Hematopoietic multipotent progenitor cell treated with erythropoietin and hydrocortisone succinate and interleukin-3 and kit ligand, for 15 days (in vitro differentiated cells): Measurements from ENCODE around the gene AMH.
A peak's percentile ranks its signal among the peaks of the same experiment; 100 is the strongest.

Experiments
- DNase-seq: peaks from one replicate; pipeline ENCODE4 v3.0.0-alpha.2; 2015; ENCODE audit warnings: low spot score

The AMH gene

DNA sequence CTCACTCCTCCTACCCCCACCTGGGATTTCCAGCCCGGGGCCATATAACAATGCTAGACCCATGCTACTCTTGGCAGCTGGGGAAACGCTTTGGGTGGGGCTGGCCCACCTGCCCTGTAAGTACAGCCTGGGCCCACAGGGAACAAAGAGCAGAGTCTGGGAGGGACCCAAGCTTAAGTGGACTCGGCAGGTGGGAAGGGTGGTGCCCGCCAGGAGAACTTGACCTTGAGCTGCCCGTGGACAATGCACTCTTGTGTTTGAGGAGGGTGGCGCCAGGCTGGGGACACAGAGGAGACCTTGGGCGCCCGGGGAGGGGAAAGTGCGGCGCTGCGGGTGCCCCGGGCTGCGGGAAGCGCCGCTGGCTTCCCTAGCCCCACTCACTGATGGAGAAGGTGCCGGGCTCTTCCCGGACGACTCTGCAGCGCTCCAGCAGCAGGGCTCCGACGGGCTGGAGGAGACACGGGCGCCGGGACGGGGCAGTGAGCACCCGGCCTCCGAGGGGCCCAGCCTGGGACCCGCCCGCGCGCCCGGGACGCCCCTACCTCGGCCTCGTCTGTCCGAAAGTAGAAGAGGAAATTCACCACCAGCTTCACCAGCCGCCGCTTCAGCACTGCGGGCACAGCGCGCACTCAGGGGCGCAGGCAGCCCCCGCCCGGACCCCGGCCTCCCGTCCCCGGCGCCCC, 13.6 kb upstream of the AMH start:
- DNase-seq, result peak; percentile 13

DNA sequence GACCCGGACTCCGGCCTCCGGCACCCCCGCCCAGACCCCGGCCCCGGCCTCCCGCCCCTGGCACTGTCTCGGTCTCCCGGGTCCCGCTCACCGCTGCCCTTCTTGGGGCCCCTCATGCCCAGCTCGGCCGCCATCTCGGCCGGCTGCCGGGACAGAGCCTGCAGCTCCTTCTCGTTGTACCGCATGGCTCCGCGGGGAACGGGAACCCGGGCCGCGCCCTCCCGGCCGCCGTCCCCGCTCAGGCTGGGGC, 13.1 kb upstream of the AMH start:
- DNase-seq, result no peak

DNA sequence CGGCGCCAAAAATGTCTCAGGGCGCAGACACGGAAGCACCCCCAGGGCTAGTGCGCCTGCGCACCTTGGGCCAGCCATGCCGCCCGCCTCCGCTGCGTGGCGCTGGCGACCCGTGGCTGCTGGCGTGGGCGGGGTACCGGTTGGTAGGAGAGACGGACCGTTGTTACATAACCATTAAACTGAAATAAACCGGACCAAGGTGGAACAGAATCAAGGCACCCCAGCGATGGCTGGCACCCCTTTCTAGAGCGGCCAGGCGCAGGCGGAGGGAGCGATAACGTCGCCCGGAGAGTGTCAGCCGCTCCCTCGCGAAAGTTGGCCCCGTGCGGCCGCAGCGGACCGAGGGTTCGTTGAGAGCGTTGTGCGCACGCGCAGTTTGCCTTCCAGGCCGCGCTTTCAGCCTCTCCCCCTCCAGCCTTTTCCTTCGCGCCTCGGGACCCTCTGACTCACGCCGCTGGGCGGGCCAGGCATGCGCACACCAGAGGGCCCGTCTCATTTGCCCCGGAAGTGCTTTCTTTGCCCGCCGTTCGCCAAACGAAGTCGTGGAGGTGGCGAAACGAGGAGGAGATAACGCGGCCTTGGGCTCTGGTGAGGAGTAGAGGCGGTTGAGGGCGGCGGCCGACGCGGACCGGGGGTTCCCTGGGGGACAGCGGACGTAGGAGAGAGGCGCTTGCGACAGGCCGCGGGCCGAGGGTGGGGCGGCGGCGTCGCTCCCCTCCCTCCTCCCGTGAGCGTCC, 12.6 kb upstream of the AMH start, which contains the start of the genes PLEKHJ1 and SF3A2:
Gene PLEKHJ1 (minus strand): TSS at position 16 of the 737 bp plus-strand sequence. CDS start 81 bp downstream, outside the sequence.
Gene SF3A2 (plus strand): TSS at position 511 of the 737 bp plus-strand sequence. CDS start 6,595 bp downstream, outside the sequence.
- peak; percentile 97 for DNase-seq

DNA sequence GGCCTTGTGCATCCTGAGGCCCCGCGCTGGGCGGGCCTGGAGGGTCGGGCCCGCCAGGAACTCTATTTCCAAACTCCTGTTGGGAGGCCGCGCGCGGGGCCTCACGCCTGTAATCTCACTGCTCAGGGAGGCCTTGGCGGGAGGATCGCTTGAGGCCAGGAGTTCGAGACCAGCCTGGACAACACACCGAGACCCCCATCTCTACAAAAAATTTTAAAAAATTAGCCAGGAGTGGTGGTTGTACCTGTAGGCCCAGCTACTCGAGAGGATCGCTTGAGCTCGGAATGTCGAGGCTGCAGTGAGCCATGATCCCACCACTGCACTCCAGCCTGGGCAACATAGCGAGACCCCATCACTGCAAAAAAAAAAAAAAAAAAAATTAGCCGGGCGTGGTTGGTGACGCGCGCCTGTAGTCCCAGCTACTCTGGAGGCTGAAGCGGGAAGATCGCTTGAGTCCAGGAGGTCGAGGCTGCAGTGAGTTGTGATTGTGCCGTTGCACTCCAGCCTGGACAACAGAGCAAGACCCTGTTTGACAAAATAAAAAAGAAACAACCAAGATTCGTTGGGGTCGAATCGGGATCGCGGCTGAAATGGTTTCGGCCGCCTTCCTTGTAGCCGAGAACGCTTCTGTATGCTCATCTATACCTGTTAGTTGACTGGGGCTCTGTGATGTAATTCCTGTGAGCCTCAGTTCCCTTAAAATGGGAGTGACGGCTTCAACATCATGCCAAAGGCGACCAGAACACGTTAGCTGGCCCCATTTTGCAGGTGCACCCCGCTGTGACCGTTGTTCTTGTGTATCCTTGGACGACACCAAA, 11.9 kb upstream of the AMH start:
- DNase-seq, result no peak

DNA sequence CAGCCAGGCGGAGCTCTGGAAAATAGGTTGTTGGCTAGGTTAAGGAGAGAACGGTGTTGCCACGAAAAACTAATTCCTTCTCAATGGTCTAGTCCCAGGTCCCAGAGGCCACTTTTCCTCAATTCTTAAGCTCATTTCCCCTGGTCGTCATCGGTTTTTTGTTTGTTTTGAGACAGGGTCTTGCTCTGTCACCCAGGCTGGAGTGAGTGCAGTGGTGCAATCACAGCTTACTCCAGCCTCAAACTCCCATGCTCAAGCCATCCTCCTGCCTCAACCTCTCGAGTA, 11.3 kb upstream of the AMH start:
- DNase-seq, result no peak

DNA sequence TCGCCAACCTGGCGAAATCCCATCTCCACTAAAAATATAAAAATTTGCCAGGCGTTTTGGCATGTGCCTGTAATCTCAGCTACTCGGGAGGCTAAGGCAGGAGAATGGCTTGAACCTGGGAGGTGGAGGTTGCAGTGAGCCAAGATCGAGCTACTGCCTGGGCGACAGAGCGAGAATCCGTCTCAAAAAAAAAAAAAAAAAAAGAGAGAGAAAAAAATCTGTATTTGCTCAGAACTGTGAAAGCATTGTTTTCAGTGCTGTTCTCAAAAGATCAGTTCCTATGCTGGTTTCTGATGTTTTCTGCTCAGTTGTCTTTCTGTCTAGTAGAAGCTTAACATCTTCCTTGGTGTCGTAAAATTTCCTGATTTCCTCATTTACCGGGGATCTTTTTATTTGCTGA, 9.9 kb upstream of the AMH start:
- no peak for DNase-seq

DNA sequence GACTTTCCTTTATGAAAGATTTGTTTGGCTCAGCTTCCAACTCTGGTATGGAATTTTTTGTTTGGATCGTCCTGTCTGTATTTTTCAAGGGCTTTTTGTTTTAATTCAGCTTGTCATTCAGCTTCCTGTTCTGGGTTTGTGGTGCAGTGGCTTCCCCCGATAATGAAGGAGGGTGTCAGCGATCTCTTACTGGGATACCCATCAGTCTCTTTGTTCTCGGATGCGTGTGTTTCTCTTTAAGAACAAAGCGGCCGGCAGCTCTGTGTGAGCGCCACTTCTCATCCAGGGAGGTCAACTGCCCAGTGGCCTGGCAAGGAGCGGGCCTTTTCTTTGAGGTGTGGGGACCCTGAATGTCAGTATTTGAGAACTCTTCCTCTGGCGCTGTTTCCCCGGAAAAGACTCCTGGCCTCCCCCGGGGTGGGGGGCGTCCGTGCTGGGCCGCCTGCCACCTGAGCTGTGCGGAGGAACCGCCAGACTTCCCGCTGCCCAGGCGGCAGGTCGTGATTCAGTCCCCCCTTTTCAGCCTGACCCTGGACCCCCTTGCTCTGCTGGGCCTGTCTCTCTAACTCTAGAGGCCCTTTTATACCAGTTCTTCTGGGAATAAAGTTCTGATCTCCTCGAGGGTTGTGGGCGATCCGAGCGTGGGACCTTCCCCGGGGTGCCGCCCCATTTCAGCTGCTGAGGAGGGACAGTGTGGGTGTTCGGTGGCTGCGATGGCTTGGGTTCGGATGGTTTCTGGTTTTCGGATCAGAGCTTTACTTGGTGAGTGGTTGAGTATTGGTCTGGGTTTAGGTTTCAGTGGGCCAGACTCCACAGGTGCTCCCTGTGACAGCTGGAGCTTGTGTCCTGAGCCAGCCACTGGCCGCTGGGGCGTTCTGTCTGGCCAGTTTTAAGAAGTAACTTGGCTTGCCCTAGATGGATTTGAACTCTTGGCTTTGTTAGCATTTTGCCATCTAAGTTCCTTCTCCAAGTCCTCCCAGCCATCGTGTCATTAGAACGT, 9.1 kb upstream of the AMH start:
- peak; percentile 19 for DNase-seq

DNA sequence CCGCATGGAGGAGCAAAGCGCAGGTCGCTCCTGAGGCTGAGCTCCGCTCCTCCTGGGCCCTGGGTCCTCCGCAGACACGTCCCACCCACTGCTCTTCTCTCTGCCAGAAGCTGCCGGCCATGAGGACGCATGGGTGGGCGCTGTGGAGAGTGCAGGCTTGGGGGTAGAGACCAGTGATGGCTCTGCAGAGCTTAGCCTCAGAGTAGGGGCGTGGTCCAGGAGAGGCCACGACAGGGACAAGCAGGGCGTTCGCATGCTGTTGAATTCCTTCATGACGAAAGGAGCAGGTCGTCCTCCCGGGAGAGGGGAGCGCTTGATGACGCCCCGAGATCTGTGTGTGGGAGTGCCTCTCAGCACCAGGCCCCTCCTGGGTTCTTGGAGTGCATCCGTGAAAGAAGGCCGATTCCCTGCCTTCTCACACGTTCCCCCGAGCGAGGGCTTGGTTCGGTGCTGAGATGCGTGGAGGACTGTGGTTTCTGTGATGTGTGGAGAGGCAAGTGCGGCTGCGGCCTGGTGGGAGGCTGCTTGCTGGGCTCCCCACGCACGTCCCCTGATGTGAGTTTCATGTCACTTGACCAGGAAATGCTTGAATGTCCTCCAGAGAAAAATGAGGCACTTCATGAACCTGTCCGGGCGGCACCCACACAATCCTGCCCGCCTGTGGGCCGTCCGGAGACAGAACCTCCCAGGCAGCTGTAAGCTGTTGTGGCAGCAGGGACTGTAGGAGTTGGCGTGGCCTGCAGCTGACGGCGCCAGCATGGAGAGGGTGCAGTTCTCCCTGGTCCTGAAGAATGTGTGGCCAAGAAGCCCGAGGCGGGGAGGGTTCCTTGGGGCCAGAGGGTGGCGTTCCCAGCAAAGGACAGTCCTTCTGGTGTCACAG, 8.0 kb upstream of the AMH start:
- no peak for DNase-seq

DNA sequence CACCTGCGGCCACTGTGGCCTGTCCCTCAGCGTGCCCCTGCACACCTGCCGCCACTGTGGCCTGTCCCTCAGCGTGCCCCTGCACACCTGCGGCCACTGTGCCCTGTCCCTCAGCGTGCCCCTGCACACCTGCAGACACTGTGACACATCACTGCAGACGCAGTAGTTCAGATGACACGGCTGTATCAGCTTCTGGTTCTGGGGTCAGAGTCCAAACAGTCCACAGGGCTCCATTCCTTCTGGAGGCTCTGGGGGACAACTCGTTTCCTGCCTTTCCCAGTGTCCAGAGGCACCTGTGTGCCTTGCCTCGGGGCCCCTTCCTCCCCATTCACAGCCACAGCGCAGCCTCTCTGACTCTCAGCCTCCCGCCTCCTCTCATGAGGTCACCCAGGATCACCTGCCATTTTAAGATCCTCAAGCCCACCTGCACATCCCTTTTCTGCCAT, 7.0 kb upstream of the AMH start:
- DNase-seq, result no peak

DNA sequence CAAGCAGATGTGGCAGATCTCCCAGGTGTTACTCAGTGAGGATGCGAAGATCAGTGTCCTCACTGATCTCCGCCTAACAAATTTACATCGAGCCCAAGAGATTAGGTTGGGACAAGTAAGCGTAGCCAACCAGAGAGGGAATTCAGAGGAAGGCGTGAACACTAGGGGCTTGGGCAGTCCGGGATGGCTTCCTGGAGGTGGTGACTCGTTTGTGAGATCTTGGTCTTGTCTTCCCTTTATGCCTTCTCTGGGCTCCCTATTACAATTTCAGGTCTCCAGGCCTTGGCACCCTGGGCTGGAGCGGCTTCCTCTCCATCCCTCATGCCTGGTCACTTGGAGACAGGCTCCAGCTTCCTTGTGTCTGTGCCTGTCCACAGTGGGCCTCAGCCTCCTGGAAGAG, 6.3 kb upstream of the AMH start:
- DNase-seq, result no peak

DNA sequence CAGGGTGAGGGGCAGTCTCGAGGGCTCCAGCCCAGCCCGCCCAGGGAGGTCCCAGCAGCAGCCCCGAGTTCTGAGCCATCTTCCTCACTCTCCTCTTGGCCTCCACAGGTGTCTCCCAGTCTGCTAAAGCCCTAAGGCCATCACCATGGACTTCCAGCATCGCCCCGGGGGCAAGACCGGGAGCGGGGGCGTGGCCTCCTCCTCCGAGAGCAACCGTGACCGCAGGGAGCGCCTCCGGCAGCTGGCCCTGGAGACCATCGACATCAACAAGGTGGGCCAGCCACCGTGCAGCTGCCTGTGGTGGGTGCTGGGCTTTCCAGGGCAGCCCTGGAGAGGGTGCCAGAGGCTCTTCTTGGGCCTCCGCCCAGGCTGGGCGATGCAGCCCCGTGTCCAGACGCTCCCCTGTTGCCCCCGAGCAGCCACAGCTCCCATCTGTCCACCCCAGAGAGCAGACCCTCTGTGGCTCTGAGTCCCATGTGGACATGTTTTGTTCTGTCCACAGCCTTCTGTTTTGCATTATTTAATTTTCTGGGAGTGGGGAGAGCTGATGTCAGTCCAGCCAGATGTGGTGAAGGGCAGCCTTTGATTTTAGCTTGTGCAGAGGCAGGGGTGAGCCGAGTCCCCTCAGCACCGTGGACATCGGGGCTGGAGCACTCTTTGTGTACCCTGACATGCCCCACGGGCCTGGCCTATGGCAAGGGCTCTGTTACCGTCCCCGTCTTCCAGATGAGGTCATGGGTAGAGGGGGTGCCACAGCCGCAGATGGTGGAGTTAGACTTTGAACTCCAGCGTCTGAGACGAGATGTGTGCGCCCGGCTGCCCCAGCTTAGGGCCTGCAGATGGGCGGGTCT, 5.6 kb upstream of the AMH start:
- no peak for DNase-seq

DNA sequence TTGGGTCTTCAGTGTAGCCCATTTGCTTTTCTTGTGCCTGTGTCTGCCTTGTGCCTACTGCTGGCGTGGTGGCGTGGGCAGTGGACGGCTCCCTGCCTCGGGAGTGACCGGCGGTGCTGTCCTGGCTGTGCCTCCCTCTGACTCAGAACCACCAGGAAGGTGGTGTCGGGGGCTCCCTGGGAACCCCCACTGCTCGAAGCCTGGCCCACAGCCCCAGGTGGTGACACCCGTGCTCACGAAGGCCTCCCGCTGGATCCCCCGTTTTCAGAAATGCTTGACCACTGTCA, 5.1 kb upstream of the AMH start:
- no peak for DNase-seq

DNA sequence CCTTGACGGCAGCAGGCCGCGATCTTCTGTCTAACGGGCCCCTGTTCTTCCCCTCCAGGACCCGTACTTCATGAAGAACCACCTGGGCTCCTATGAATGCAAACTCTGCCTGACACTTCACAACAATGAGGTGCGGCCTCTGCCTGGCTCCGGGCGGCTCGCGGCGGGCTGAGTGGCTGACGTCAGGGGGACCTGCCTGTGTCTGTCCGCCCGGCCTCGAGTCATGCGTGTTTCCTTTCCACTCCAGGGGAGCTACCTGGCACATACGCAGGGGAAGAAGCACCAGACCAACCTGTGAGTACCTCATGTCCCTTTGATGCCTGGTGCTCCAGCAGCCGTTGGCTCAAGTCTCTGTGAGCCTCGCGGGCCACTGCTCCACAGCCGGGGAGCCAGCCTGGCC, 4.6 kb upstream of the AMH start:
- no peak for DNase-seq

DNA sequence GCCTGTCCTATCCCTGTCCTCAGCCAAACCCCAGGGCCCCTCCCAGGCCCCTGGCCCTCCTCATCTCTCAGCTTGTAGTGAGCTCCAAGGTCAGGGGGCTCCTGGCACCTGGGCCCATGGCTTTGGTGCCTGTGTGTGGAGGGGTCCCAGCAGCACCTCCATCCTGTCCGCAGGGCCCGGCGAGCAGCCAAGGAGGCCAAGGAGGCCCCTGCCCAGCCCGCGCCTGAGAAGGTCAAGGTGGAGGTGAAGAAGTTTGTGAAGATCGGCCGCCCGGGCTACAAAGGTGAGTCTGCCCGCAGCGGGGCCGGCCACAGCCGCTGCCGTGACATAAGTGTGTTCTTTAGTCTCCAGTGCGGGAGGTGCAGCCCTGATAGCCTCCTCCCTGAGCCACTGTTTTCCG, 3.9 kb upstream of the AMH start:
- DNase-seq, result no peak

DNA sequence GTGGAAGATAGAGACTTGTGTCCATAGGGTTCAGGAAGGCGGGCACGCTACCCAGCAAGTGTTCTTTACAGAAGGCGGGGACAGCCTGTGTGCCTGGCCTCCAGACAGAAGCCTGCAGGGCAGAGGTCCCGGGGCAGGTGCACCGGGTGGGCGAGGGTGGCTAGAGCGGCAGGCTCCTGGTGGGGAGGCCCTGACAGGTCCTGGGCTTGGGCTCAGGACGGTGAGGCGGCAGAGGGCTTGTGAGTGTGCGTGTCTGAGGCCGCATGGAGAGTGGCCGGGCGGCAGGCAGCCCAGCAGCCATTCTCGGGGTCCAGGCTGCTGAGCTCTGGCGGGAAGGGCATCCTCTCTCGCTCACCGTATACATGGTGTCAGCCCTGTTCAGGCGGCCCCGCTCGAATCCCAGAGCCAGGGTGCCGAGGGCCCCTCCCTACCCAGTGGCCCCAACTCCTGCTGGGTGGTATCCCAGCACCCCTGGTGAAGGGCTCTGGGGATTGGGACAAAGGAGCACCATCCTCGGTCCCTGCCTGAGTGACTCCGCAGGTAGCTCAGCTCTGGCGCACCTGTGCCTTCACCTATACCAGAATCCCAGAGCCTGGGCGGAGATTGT, 3.0 kb upstream of the AMH start:
- DNase-seq, result no peak

DNA sequence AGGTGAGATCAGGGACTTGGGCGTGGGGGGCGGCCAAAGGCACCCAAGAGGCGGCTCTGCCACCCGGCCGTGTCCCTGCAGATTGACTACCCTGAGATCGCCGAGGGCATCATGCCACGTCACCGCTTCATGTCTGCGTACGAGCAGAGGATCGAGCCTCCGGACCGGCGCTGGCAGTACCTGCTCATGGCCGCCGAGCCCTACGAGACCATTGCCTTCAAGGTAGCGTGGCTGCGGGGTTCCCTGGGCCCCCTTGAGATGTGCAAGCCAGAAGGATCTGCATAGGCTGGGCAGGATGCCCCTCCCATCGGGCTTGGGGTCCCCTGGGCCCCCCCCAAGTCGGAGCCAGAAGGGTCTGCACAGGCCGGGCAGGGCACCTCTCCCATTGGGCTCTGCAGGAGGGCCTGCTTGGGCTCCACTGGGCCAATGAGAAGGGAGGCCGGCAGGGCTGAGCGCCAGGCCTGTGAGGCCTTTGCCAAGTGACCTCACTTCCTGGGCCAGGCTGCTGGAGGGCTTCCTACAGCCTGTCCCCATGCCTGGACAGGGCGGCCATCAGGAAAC, 2.2 kb upstream of the AMH start:
- no peak for DNase-seq

DNA sequence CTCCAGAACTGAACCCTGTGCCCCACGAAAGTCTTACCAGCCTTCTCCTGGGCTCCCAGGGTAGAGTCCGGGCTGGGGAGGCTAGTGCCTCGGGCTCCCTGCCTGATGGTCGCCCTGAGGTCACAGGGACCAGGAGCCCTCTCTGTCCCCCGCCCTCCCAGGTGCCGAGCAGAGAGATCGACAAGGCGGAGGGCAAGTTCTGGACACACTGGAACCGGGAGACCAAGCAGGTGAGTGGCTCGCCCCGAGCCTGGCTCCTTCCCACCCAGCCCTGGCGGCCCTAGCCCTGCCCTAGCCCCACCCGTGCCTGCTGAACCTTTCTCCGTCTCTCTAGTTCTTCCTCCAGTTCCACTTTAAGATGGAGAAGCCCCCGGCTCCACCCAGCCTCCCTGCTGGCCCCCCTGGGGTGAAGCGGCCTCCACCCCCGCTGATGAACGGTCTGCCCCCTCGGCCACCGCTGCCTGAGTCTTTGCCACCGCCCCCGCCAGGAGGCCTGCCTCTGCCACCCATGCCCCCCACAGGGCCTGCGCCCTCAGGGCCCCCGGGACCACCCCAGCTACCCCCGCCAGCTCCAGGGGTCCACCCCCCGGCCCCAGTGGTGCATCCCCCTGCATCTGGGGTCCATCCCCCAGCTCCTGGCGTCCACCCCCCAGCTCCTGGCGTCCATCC, 1.6 kb upstream of the AMH start:
- DNase-seq, result no peak

DNA sequence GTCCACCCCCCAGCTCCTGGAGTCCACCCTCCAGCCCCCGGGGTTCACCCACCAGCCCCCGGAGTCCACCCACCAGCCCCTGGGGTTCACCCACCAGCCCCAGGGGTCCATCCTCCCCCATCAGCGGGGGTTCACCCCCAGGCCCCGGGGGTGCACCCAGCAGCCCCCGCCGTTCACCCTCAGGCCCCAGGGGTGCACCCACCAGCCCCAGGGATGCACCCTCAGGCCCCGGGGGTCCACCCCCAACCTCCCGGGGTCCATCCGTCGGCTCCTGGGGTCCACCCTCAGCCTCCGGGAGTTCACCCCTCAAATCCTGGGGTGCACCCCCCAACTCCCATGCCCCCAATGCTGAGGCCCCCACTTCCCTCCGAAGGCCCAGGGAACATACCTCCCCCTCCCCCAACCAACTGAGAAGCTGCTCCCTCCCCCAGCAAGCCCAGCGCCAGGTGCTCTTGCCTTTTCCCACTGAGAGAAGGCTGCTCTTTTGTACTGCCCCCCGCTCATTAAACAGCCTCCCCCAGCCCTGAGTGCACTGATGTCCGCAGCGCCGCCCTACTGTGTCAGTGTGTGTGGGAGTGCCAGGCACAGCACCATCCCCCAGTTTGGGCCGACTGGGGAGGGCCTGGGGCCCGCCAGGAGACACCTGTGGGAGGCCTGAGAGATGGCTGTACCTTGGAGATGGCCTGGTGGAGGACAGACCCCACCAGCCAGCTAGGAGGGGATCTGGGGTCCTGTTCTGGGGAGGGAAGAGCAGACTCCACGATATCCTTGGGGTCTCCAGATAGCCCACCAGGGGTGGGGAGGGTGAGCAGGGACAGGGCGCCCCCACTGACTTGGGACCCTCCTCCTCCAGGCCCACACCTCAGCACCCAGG, 750 bp upstream of the AMH start:
- DNase-seq, result no peak
